ENCODE results near the gene MARVELD3. TPM values are rescaled to one million over a fixed set of nuclear protein-coding genes. Genes with fewer than 3 reads are reported as not detected.
A peak's percentile ranks its signal among the peaks of the same experiment; 100 is the strongest.

The MARVELD3 gene
- total RNA-seq, 1 donor from 2014 or later, result 0.24 TPM

DNA sequence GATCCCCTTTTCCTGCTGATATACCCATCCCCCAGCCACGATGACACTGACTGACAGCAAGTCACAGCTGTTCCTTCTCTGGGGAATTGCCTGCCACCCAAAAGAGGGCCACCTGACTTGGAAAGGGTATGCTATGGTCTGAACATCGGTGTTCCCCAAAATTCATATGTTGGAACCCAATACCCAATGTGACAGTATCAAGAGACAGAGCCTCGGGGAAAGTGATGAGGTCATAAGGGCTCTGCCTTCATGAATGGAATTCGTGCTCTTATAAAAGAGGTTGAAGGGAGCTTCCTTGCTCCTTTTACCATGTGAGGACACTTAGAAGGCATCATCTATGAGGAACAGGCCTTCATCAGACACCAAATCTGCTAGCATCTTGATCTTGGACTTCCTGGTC, 7.6 kb upstream of the MARVELD3 start:
- Mint-ChIP-seq H3K4me3 (ENCODE audit: unreplicated experiment) (no peak overlapping the region), H3K27me3 (ENCODE audit: unreplicated experiment) (peaks cover 25% of the 10 kb centered on the region), H3K36me3 (ENCODE audit: unreplicated experiment) (no peaks in the 10 kb centered on the region), H3K9me3 (ENCODE audit: unreplicated experiment) (no peaks in the 10 kb centered on the region), H3K27ac (ENCODE audit: unreplicated experiment) (no peak overlapping the region), H3K4me1 (ENCODE audit: unreplicated experiment) (no peaks in the 10 kb centered on the region)
- DNase-seq (ENCODE audit: extremely low spot score, unreplicated experiment), result no peak
- TF ChIP-seq, protein P1, sequence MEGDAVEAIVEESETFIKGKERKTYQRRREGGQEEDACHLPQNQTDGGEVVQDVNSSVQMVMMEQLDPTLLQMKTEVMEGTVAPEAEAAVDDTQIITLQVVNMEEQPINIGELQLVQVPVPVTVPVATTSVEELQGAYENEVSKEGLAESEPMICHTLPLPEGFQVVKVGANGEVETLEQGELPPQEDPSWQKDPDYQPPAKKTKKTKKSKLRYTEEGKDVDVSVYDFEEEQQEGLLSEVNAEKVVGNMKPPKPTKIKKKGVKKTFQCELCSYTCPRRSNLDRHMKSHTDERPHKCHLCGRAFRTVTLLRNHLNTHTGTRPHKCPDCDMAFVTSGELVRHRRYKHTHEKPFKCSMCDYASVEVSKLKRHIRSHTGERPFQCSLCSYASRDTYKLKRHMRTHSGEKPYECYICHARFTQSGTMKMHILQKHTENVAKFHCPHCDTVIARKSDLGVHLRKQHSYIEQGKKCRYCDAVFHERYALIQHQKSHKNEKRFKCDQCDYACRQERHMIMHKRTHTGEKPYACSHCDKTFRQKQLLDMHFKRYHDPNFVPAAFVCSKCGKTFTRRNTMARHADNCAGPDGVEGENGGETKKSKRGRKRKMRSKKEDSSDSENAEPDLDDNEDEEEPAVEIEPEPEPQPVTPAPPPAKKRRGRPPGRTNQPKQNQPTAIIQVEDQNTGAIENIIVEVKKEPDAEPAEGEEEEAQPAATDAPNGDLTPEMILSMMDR (IDR thresholded peaks at IDR 0.05), result no peak

DNA sequence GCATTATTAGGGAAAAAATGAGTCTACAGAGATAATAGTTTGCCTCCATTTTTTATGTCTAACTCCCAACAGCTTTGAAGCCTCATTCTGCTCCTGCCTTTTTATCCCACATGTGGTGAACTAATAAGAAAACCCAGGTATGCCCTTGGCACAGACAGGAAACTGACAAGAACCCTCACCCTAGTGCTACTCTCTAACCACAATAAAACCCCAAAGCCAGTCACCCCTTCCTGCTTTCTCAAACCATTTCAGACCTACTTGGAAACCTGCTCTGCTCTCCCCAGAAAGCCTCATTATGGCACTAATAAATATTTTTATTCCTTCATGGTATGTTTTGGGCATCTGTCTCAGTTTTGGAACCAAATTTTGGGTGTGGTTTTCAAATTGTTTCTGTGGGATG, 3.9 kb upstream of the MARVELD3 start:
- Mint-ChIP-seq H3K27ac (ENCODE audit: unreplicated experiment) (no peak overlapping the region), H3K4me1 (ENCODE audit: unreplicated experiment) (peaks cover 3% of the 10 kb centered on the region), H3K4me3 (ENCODE audit: unreplicated experiment) (no peak overlapping the region), H3K27me3 (ENCODE audit: unreplicated experiment) (peaks cover 27% of the 10 kb centered on the region), H3K9me3 (ENCODE audit: unreplicated experiment) (no peaks in the 10 kb centered on the region), H3K36me3 (ENCODE audit: unreplicated experiment) (no peaks in the 10 kb centered on the region)
- TF ChIP-seq, protein P1 (IDR thresholded peaks at IDR 0.05), result no peak
- DNase-seq (ENCODE audit: extremely low spot score, unreplicated experiment), result no peak

GRCh38 chr16:71623597-71623996, 2.4 kb upstream of the MARVELD3 start:
- Mint-ChIP-seq H3K4me3 (ENCODE audit: unreplicated experiment) (no peak overlapping the region), H3K27ac (ENCODE audit: unreplicated experiment) (no peak overlapping the region), H3K4me1 (ENCODE audit: unreplicated experiment) (peaks cover 6% of the 10 kb centered on the region), H3K27me3 (ENCODE audit: unreplicated experiment) (peaks cover 18% of the 10 kb centered on the region), H3K36me3 (ENCODE audit: unreplicated experiment) (no peaks in the 10 kb centered on the region), H3K9me3 (ENCODE audit: unreplicated experiment) (no peaks in the 10 kb centered on the region)
- no peak for DNase-seq (ENCODE audit: extremely low spot score, unreplicated experiment)
- TF ChIP-seq, protein P1 (IDR thresholded peaks at IDR 0.05), result no peak

DNA sequence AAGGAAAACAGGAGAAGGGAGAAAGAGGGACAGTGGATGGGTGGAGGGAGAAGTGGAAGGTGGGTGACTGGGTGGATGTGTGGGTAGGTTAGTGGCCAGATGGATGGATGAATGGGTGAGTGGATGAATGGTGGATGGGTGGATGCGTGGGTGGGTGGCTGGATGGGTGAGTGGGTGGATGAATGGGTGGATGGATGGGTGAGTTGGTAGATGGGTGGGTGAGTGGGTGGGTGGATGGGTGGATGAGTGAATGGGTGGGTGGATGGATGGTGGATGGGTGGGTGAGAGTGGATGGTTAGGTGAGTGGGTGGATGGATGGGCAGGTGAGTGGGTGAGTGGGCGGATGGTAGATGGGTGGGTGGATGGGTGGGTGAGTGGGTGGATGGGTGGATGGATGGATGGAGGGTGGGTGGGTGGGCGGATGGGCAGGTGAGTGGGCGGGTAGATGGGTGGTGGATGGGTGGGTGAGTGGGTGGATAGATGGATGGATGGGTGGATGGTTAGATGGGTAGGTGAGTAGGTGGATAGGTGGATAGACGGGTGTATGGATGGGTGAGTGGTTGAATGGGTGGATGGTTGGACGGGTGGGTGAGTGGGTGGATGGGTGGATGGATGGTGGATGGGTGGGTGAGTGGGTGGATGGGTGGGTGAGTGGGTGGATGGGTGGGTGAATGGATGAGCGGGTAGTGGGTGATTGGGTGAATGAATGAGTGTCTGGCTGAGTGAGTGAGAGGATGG, 702 bp upstream of the MARVELD3 start:
- no peak for DNase-seq (ENCODE audit: extremely low spot score, unreplicated experiment)
- peaks cover 15% of the 10 kb centered on the region for H3K4me1 Mint-ChIP-seq (ENCODE audit: unreplicated experiment)
- no peak overlapping the region for H3K27ac Mint-ChIP-seq (ENCODE audit: unreplicated experiment)
- peaks cover 12% of the 10 kb centered on the region for H3K27me3 Mint-ChIP-seq (ENCODE audit: unreplicated experiment)
- H3K9me3 Mint-ChIP-seq (ENCODE audit: unreplicated experiment), result no peaks in the 10 kb centered on the region
- no peaks in the 10 kb centered on the region for H3K36me3 Mint-ChIP-seq (ENCODE audit: unreplicated experiment)
- TF ChIP-seq, protein P1 (IDR thresholded peaks at IDR 0.05), result no peak
- peak overlapping the region; percentile 29 for H3K4me3 Mint-ChIP-seq (ENCODE audit: unreplicated experiment)

DNA sequence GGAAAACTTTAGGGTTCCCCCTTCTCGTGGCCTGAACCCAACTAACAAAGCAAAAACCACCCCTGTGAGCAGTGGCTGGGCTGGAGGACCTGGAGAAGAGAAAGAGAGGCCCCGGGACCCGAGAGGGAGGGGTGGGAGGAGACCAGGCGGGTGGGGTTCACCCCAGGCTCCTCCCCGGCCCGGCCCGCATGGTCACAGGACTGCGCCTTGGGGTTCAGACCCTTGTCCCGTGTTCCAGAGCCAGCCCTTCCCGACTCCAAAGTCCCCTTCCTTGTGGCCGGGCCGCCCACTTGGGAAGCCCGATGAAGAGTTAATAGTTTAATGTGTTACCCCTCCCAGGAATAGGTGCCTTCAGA, 852 bp downstream of the MARVELD3 start:
- no peak for DNase-seq (ENCODE audit: extremely low spot score, unreplicated experiment)
- TF ChIP-seq, protein P1 (IDR thresholded peaks at IDR 0.05), result no peak
- Mint-ChIP-seq H3K27me3 (ENCODE audit: unreplicated experiment) (peaks cover 4% of the 10 kb centered on the region), H3K4me1 (ENCODE audit: unreplicated experiment) (peaks cover 15% of the 10 kb centered on the region), H3K4me3 (ENCODE audit: unreplicated experiment) (peak overlapping the region; percentile 55), H3K36me3 (ENCODE audit: unreplicated experiment) (no peaks in the 10 kb centered on the region), H3K27ac (ENCODE audit: unreplicated experiment) (no peak overlapping the region), H3K9me3 (ENCODE audit: unreplicated experiment) (no peaks in the 10 kb centered on the region)

Measured in osteocyte (in vitro differentiated cells).